Pancreas (tissue), 10 donors: ENCODE data around the gene INF2. TPM values are rescaled to one million over a fixed set of nuclear protein-coding genes. Genes with fewer than 3 reads are reported as not detected.

Experiments
- ATAC-seq, 4 donors: fragments of 200-7000 bp; cut with Tn5 transposase; one replicate each; pipeline versions ENCODE4 v1.8.0 to v1.9.1; 2020; ENCODE audit warnings: mild to moderate bottlenecking in 4 of 4, moderate library complexity in 4 of 4
- DNase-seq, 6 donors: peaks; one replicate each; pipeline ENCODE4 v3.0.0-alpha.2; 2020
- FAIRE-seq: peaks from 2 replicates; lab custom pipeline; 2012; peaks lifted over from hg19 to GRCh38; lab: Jason Lieb, UNC
- H3K27ac ChIP-seq, 4 donors: fragments of 200-600 bp; sonication (generic); 1 replicate in 3 of 4; 2 replicates in 1 of 4; pipeline versions ENCODE4 v1.5.0 to v1.8.0; 2020
- H3K27me3 ChIP-seq, 4 donors: fragments of 200-600 bp; one replicate each; pipeline ENCODE4 v1.8.0; 2021
- H3K36me3 ChIP-seq, 3 donors: fragments of 200-600 bp; sonication (generic) in 1 of 3; one replicate each; pipeline versions ENCODE4 v1.5.0 to v1.8.0; 2020 to 2021
- H3K4me1 ChIP-seq, 3 donors: fragments of 200-600 bp; one replicate each; pipeline ENCODE4 v1.8.0; 2021
- H3K4me3 ChIP-seq, 4 donors: fragments of 200-600 bp; sonication (generic) in 2 of 4; one replicate each; pipeline versions ENCODE4 v1.5.0 to v1.8.0; 2020 to 2021
- H3K9me3 ChIP-seq, 4 donors: fragments of 200-600 bp; one replicate each; pipeline ENCODE4 v1.8.0; 2021
- WGBS, 2 donors: extraction: QIAGEN DNeasy Blood & Tissue Kit; methylation state at CpG; one replicate each; pipeline ENCODE4 v1.1.7; 2013; 5-methylcytosine and 5-hydroxymethylcytosine counted together
- intact Hi-C, 3 donors: fragments of 100-400 bp; cut with DNase I; formaldehyde crosslinking; loops; one replicate each; pipeline versions ENCODE4 v1.11.1 to v1.14.2; 2022
- polyA plus RNA-seq, 2 donors: library from polyadenylated mRNA; stranded (reverse); fragments of 200-250 nt; gene quantifications; one replicate each; pipeline ENCODE4 v1.2.3, GENCODE V29; 2013
- total RNA-seq, 6 donors: library from RNA; stranded (reverse); fragmentation: NEBNext Ultra II Directional in 4 of 6; extraction: Animal tissue kit (Norgen Biotek cat#: 25700) in 4 of 6; gene quantifications; one replicate each; pipeline versions ENCODE4 v1.2.1 to v1.2.4, GENCODE V29; 2021 to 2023
- TF ChIP-seq, protein P1 (sequence below), 4 donors: fragments of 200-600 bp; sonication (generic) in 3 of 4; IDR thresholded peaks; one replicate each; pipeline versions ENCODE4 v1.5.0 to v1.8.0; 2021; ENCODE audit warnings: antibody characterized with exemption in 4 of 4
- donor health status: healthy with polysubstance abuse.
- donor health status: DM: no; HTN: no; CAD: no; lungs with moderate emphysema.
- donor health status: DM: no; HTN: no; CAD: no.
- donor health status: control.
- donor health status: control.
- donor health status: Bipolar disorder and iron deficiency.
- donor health status: DM: yes; HTN: yes; CAD: no.
- donor health status: DM: no; HTN: no; CAD: no.
- donor health status: DM: no; HTN: no; CAD: no.
- donor health status: DM: yes; HTN: yes; CAD: no.

Gene INF2
- total and polyA plus RNA-seq, 8 donors, result 20.4 to 80.8 (median 27.8) TPM

DNA sequence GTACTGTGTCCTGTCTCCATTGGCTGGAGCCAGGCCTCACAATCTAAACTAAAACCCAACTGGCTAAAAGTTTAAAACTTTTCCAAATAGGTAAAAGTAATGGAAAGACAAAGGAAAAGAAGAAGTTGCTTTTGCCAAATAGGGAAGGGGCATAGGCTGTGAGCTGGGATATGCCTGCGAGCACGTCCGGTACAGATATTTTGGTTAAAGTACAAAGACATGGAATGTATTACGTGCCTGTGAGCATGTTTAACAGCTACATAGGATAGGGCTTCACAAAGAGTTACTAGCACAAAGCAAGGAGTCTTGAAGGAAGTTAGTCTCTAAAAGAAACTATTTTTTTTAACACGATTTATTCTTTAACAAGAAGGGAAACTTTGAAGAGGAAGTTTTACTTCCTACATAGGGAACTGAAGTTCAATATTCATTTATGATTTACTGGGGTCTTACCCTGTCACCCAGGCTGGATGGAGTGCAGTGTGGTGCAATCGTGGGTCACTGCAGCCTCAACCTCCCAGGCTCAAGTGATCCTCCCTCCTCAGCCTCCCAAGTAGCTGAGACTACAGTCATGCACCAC is 41.9 kb upstream of the INF2 start:
- intact Hi-C loops, result loop anchor here in 1 of 3 donors (10.0 kb wide), 1 partner anchor 503 kb away; no protein-coding TSS in a partner anchor
- H3K4me1 ChIP-seq, result no peaks in the 10 kb centered on the region
- H3K36me3 ChIP-seq, result no peaks in the 10 kb centered on the region
- H3K4me3 ChIP-seq, result no peak overlapping the region
- no peaks in the 10 kb centered on the region for H3K9me3 ChIP-seq
- no peak overlapping the region for H3K27ac ChIP-seq
- H3K27me3 ChIP-seq, result no peaks in the 10 kb centered on the region
- DNase-seq (no peak), FAIRE-seq (no peak), ATAC-seq (no peak)
- 66 to 75% methylated on average over 6 of the region's 6 CpGs for WGBS, 2 donors
- TF ChIP-seq, protein P1, sequence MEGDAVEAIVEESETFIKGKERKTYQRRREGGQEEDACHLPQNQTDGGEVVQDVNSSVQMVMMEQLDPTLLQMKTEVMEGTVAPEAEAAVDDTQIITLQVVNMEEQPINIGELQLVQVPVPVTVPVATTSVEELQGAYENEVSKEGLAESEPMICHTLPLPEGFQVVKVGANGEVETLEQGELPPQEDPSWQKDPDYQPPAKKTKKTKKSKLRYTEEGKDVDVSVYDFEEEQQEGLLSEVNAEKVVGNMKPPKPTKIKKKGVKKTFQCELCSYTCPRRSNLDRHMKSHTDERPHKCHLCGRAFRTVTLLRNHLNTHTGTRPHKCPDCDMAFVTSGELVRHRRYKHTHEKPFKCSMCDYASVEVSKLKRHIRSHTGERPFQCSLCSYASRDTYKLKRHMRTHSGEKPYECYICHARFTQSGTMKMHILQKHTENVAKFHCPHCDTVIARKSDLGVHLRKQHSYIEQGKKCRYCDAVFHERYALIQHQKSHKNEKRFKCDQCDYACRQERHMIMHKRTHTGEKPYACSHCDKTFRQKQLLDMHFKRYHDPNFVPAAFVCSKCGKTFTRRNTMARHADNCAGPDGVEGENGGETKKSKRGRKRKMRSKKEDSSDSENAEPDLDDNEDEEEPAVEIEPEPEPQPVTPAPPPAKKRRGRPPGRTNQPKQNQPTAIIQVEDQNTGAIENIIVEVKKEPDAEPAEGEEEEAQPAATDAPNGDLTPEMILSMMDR (IDR thresholded peaks at IDR 0.05), result no peak

DNA sequence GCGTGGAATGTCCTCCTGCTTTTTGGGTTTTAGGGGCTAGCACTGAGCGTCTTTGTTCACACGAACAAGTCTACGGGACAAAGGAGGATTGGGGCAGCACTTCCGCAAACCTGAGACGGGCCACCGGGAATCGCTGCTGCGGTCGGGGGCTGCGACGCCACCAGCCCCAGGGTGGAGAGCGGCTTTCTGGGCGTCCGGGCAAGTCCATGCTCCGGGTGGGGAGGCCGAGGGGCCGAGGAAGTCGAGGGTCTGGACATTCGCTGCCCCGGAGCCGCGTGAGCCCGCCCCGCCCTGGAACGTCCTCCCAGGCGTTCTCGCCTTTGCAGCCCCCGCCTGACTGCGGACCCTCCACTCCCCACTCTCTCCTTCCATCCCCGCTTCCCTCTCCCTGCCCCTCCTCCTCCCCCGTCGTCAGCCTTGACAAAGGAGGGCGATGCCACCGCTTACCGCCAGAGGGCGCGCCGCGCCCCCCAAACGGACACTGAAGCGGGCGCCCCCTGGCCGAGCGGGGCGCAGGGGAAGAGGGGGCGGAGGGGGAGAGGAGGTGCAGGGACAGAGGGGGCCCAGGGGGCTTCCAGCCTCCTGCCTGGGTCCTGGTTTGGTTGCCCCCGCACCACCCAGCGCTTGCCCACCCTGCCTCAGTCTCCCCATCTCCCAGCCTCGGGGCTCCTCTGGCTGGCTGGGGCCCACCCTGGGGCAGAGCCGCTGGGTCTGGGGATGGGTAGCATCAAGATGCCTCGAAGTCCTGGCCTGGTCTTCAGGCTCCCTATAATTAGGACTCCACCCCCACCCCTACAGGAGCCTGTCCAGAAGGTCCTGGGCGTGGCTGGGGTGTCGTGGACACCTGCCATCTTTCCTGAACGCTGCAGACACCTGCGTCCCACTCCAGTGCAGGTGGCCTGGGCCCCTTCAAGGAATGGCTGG is 39.1 kb upstream of the INF2 start:
- intact Hi-C loops, result loop anchor here (5.0 to 10.0 kb wide), 2 partner anchors 54 to 57 kb away; no protein-coding TSS in a partner anchor
- no peaks in the 10 kb centered on the region for H3K9me3 ChIP-seq
- 7 to 8% methylated on average over 34 to 55 of the region's 56 CpGs for WGBS, 2 donors
- H3K27me3 ChIP-seq, result no peaks in the 10 kb centered on the region
- H3K4me1 ChIP-seq, result no peaks in the 10 kb centered on the region
- FAIRE-seq (no peak), ATAC-seq (peak; percentile 75 to 96 (median 92)), DNase-seq (peak; percentile 39 to 87 (median 68))
- TF ChIP-seq, protein P1 (IDR thresholded peaks at IDR 0.05), result peak; percentile 83 to 98 (median 94)
- H3K4me3 ChIP-seq, result peak overlapping the region in 2 of 4 donors; percentile 30 to 41
- no peaks in the 10 kb centered on the region for H3K36me3 ChIP-seq
- no peak overlapping the region for H3K27ac ChIP-seq

DNA sequence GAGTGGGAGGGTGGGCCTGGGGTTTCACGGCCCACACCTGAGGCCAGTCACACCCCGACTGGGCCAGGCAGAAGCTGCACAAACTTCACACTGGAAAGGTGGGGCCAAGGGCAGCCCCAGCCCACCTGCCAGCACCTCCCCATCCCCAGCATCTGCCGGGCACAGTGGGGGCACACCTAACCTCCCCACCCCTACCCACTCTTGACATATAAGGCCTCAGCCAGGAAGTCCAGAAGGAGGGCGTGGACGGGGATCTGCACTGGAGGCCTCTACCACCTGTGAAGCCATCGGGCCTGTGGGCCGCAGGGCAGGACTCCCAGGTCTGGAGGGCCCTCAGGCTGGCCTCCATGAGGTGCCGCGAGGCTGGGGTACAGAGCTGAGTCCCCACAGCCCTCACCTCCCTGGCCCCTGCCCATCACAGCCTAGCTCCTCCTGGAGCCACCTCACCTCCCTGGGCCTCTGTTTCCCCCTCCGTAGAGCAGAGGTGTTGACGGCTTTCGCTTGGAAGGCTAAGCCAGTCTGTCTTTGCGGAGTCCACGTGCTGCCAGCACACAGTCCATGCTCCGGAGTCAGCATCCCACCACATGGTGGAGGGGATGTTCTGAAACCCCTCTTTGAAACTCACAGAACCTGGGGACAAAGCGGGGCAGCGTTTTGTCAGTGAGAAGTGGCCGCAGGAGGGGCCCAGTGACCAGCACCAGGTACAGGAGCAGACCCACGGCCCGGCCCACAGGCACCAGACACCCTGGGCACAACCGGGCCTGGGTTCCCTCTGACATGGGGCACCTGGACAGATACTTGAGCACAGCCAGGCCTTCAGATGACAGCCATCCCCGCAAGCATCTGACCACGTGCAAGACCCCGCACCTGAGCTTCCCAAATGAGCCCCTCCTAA is 38.2 kb upstream of the INF2 start:
- no peak for FAIRE-seq

DNA sequence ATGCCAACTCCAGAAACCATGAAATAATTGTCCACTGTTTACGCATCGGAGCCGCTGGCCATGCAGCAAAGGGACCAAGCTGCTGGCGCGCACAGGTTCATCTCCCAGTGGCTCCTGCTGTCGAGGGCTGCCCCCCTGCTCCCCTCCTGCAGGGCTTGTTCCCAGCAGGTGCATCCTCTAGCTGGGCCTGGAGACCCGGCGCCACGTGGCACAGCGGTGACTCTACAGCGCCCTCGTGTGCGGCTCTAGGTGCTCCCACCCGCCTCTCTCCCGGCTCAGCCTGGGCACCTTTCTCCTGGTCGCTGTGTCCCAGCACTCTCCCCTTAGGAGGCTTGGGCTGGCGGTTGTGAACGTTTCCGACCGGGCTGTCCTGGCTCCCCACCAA is 37.5 kb upstream of the INF2 start:
- Histone ChIP-seq H3K36me3 (no peaks in the 10 kb centered on the region), H3K4me3 (no peak overlapping the region), H3K27ac (no peak overlapping the region), H3K27me3 (no peaks in the 10 kb centered on the region), H3K9me3 (no peaks in the 10 kb centered on the region), H3K4me1 (no peaks in the 10 kb centered on the region)
- WGBS, 2 donors, result 84 to 87% methylated on average over 19 to 20 of the region's 20 CpGs
- no peak for DNase-seq
- TF ChIP-seq, protein P1 (IDR thresholded peaks at IDR 0.05), result no peak
- ATAC-seq, result no peak
- no peak for FAIRE-seq
- intact Hi-C loops, result loop anchor here (5.0 to 10.0 kb wide), 2 partner anchors 53 to 55 kb away; no protein-coding TSS in a partner anchor

More for the DNA sequence above, 38.2 kb upstream of the INF2 start:
- TF ChIP-seq, protein P1 (IDR thresholded peaks at IDR 0.05), result no peak
- Histone ChIP-seq H3K9me3 (no peaks in the 10 kb centered on the region), H3K27ac (no peak overlapping the region), H3K27me3 (no peaks in the 10 kb centered on the region), H3K4me1 (no peaks in the 10 kb centered on the region), H3K36me3 (no peaks in the 10 kb centered on the region), H3K4me3 (no peak overlapping the region)
- WGBS, 2 donors, result 87 to 90% methylated on average over 24 of the region's 24 CpGs
- intact Hi-C loops, result loop anchor here (5.0 to 10.0 kb wide), 2 partner anchors 54 to 56 kb away; no protein-coding TSS in a partner anchor
- peak in 1 of 6 donors; percentile 78 for DNase-seq
- peak in 2 of 4 donors; percentile 9 to 39 for ATAC-seq
